ENCODE results near the gene PAX3. TPM values are rescaled to one million over a fixed set of nuclear protein-coding genes. Genes with fewer than 3 reads are reported as not detected.

The PAX3 gene
- total RNA-seq, 4 donors from 2014 or later, result 6.1 to 13.8 (median 10.2) TPM

- no peaks in the 10 kb centered on the region for H3K4me1 ChIP-seq
- 67% methylated on average over 3 of the region's 3 CpGs for WGBS
- TF ChIP-seq POLR2AphosphoS5 (IDR thresholded peaks at IDR 0.05), result no peak
- no peak for TF ChIP-seq EP300 (IDR thresholded peaks at IDR 0.05)
- no peak for TF ChIP-seq POLR2A (IDR thresholded peaks at IDR 0.05)
- TF ChIP-seq, protein P1, sequence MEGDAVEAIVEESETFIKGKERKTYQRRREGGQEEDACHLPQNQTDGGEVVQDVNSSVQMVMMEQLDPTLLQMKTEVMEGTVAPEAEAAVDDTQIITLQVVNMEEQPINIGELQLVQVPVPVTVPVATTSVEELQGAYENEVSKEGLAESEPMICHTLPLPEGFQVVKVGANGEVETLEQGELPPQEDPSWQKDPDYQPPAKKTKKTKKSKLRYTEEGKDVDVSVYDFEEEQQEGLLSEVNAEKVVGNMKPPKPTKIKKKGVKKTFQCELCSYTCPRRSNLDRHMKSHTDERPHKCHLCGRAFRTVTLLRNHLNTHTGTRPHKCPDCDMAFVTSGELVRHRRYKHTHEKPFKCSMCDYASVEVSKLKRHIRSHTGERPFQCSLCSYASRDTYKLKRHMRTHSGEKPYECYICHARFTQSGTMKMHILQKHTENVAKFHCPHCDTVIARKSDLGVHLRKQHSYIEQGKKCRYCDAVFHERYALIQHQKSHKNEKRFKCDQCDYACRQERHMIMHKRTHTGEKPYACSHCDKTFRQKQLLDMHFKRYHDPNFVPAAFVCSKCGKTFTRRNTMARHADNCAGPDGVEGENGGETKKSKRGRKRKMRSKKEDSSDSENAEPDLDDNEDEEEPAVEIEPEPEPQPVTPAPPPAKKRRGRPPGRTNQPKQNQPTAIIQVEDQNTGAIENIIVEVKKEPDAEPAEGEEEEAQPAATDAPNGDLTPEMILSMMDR (IDR thresholded peaks at IDR 0.05), result no peak
- H3K4me3 ChIP-seq, result no peak overlapping the region
- no peaks in the 10 kb centered on the region for H3K9me3 ChIP-seq
- DNase-seq (ENCODE audit: low spot score in 2 of 2), result no peak
- no peaks in the 10 kb centered on the region for H3K36me3 ChIP-seq
- peaks cover 52% of the 10 kb centered on the region for H3K27me3 ChIP-seq
- H3K27ac ChIP-seq, result no peak overlapping the region
These were observed 28.4 kb downstream of the PAX3 start for GRCh38 chr2:222270396-222270795.

- WGBS, result 59% methylated on average over 9 of the region's 9 CpGs
- TF ChIP-seq, protein P1 (IDR thresholded peaks at IDR 0.05), result no peak
These were observed 29.7 kb downstream of the PAX3 start for GRCh38 chr2:222269132-222269531.

DNA sequence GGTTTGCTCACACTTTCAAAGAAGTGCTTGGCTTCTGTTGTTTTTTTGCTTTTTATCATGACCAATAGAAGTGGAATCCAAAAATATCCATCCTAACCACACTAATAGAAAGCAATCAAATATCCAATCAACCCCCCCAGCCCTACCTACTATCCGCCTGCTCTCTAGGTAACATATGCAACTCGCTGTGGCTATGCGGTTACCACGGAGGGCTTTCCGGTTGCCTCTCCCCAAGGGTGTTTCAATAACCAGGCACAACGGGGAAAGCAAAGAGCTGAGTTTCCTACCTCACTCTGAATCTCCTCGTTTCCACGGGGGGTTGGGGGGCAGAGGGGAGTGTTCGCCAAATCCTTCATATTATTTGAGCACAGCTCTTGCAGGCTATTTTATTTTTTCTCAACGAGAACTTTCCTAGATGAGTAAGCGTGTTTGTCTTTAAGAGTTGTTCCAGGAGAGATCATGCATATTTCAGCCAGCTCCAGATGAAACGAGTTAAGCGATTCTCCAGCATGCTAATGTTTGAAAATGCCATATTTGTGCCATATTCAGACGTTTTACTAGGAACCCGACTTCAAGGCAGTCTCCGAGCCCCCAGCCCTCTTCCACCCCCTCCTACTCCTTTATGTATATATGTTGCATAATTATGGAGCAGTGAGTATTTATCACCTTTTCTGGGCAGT, 30.3 kb downstream of the PAX3 start:
- Histone ChIP-seq H3K36me3 (no peaks in the 10 kb centered on the region), H3K4me3 (no peak overlapping the region), H3K27me3 (peaks cover 47% of the 10 kb centered on the region), H3K4me1 (no peaks in the 10 kb centered on the region), H3K27ac (no peak overlapping the region), H3K9me3 (no peaks in the 10 kb centered on the region)
- WGBS, result 33% methylated on average over 16 of the region's 16 CpGs
- DNase-seq (ENCODE audit: low spot score in 2 of 2), result no peak
- TF ChIP-seq POLR2AphosphoS5 (IDR thresholded peaks at IDR 0.05), result no peak
- TF ChIP-seq EP300 (IDR thresholded peaks at IDR 0.05), result no peak
- TF ChIP-seq POLR2A (IDR thresholded peaks at IDR 0.05), result no peak
- TF ChIP-seq, protein P1 (IDR thresholded peaks at IDR 0.05), result no peak

More at GRCh38 chr2:222269132-222269531, 29.7 kb downstream of the PAX3 start:
- Histone ChIP-seq H3K4me1 (no peaks in the 10 kb centered on the region), H3K36me3 (no peaks in the 10 kb centered on the region), H3K4me3 (no peak overlapping the region), H3K27me3 (peaks cover 49% of the 10 kb centered on the region), H3K27ac (no peak overlapping the region), H3K9me3 (no peaks in the 10 kb centered on the region)
- no peak for DNase-seq (ENCODE audit: low spot score in 2 of 2)

GRCh38 chr2:222264791-222265320, 33.9 kb downstream of the PAX3 start:
- Histone ChIP-seq H3K4me3 (no peak overlapping the region), H3K27me3 (peaks cover 44% of the 10 kb centered on the region), H3K36me3 (no peaks in the 10 kb centered on the region), H3K4me1 (no peaks in the 10 kb centered on the region), H3K27ac (no peak overlapping the region), H3K9me3 (no peaks in the 10 kb centered on the region)
- TF ChIP-seq, protein P1 (IDR thresholded peaks at IDR 0.05), result no peak
- no peak for TF ChIP-seq POLR2A (IDR thresholded peaks at IDR 0.05)
- no peak for TF ChIP-seq POLR2AphosphoS5 (IDR thresholded peaks at IDR 0.05)
- TF ChIP-seq EP300 (IDR thresholded peaks at IDR 0.05), result no peak
- no peak for DNase-seq (ENCODE audit: low spot score in 2 of 2)
- 79% methylated on average over 4 of the region's 4 CpGs for WGBS

- Histone ChIP-seq H3K36me3 (no peaks in the 10 kb centered on the region), H3K4me3 (no peak overlapping the region), H3K27me3 (peaks cover 27% of the 10 kb centered on the region), H3K4me1 (no peaks in the 10 kb centered on the region), H3K27ac (no peak overlapping the region), H3K9me3 (no peaks in the 10 kb centered on the region)
- TF ChIP-seq, protein P1 (IDR thresholded peaks at IDR 0.05), result no peak
- TF ChIP-seq POLR2AphosphoS5 (IDR thresholded peaks at IDR 0.05), result no peak
- TF ChIP-seq EP300 (IDR thresholded peaks at IDR 0.05), result no peak
- TF ChIP-seq POLR2A (IDR thresholded peaks at IDR 0.05), result no peak
- WGBS, result 84% methylated on average over 2 of the region's 2 CpGs
- no peak for DNase-seq (ENCODE audit: low spot score in 2 of 2)
These were observed 37.3 kb downstream of the PAX3 start for GRCh38 chr2:222261504-222261903.

All from suprapubic skin (tissue), 4 donors.